HEK293 (cell line): Measurements from ENCODE around the gene TNFRSF13B.
A peak's percentile ranks its signal among the peaks of the same experiment; 100 is the strongest.

Experiments
- CTCF ChIA-PET: fragments of 350-600 bp; formaldehyde crosslinking; extraction: SDS; loops from one replicate; lab custom pipeline; 2021; ENCODE audit warnings: antibody characterized with exemption; lab: Yijun Ruan, JAX
- POLR2A ChIA-PET: fragments of 300-600 bp; formaldehyde crosslinking; extraction: SDS; loops from one replicate; lab custom pipeline; 2020; ENCODE audit warnings: antibody characterized with exemption, inconsistent platforms; lab: Yijun Ruan, JAX
- H3K27ac ChIP-seq: fragments of 200-500 bp; sonication (Bioruptor generic); 2 replicates; pipeline ENCODE4 v1.5.1; 2014; ENCODE audit warnings: low read depth, low read length, control low read depth, inconsistent platforms; ENCODE audit errors: extremely low read depth
- H3K36me3 ChIP-seq, 2 experiments: fragments of 200-500 bp in 1 of 2; sonication (Bioruptor generic) in 1 of 2; 1 replicate in 1 of 2; 2 replicates in 1 of 2; pipeline ENCODE4 v1.5.1; 2014 to 2017; ENCODE audit warnings: inconsistent platforms in 2 of 2, low read length in 2 of 2; ENCODE audit not compliant: control insufficient read depth in 2 of 2, insufficient read depth in 1 of 2
- H3K4me1 ChIP-seq: fragments of 200-500 bp; sonication (Bioruptor generic); 2 replicates; pipeline ENCODE4 v1.5.1; 2014; ENCODE audit warnings: mild to moderate bottlenecking, low read length, inconsistent platforms; ENCODE audit not compliant: control insufficient read depth, insufficient read depth
- H3K4me3 ChIP-seq: 2 replicates; pipeline ENCODE4 v1.5.1; 2011; ENCODE audit warnings: low read depth, mild to moderate bottlenecking, control low read depth, low read length, moderate library complexity
- H3K9me3 ChIP-seq: fragments of 200-500 bp; sonication (Bioruptor generic); 2 replicates; pipeline ENCODE4 v1.5.1; 2014; ENCODE audit warnings: low read depth, low read length, inconsistent platforms; ENCODE audit not compliant: control insufficient read depth, insufficient read depth
- GFI1B ChIP-seq: fragments of 450-650 bp; formaldehyde crosslinking; IDR thresholded peaks from 2 replicates; pipeline ENCODE4 v1.5.1; 2016; ENCODE audit warnings: missing biosample characterization, missing genetic modification characterization
- GLI2 ChIP-seq: fragments of 450-650 bp; formaldehyde crosslinking; IDR thresholded peaks from 2 replicates; pipeline ENCODE4; 2017; ENCODE audit warnings: missing biosample characterization, missing genetic modification characterization, low read depth, borderline replicate concordance
- GLIS2 ChIP-seq: fragments of 450-650 bp; formaldehyde crosslinking; IDR thresholded peaks from 2 replicates; pipeline ENCODE4 v1.5.1; 2016; ENCODE audit warnings: missing biosample characterization, missing genetic modification characterization
- PRDM1 ChIP-seq: fragments of 450-650 bp; formaldehyde crosslinking; IDR thresholded peaks from 2 replicates; pipeline ENCODE4; 2016; ENCODE audit warnings: missing biosample characterization, missing genetic modification characterization
- ZEB2 ChIP-seq: fragments of 450-650 bp; formaldehyde crosslinking; IDR thresholded peaks from 2 replicates; pipeline ENCODE4 v1.5.1; 2016; ENCODE audit warnings: missing biosample characterization, missing genetic modification characterization
- ZIC2 ChIP-seq: fragments of 450-650 bp; formaldehyde crosslinking; IDR thresholded peaks from 2 replicates; pipeline ENCODE4 v1.5.1; 2016; ENCODE audit warnings: missing biosample characterization, missing genetic modification characterization
- ZNF114 ChIP-seq: fragments of 450-650 bp; formaldehyde crosslinking; IDR thresholded peaks from 2 replicates; pipeline ENCODE4 v1.5.0; 2017; ENCODE audit warnings: missing biosample characterization, missing genetic modification characterization
- ZNF132 ChIP-seq: fragments of 450-650 bp; formaldehyde crosslinking; IDR thresholded peaks from 2 replicates; pipeline ENCODE4 v1.5.1; 2017; ENCODE audit warnings: missing biosample characterization, missing genetic modification characterization, borderline replicate concordance
- ZNF138 ChIP-seq: fragments of 450-650 bp; formaldehyde crosslinking; IDR thresholded peaks from 2 replicates; pipeline ENCODE4 v1.5.1; 2016; ENCODE audit warnings: missing biosample characterization, missing genetic modification characterization, borderline replicate concordance
- ZNF140 ChIP-seq: fragments of 450-650 bp; formaldehyde crosslinking; IDR thresholded peaks from 2 replicates; pipeline ENCODE4 v1.5.1; 2016; ENCODE audit warnings: missing biosample characterization, missing genetic modification characterization
- ZNF184 ChIP-seq: fragments of 450-650 bp; IDR thresholded peaks from 2 replicates; pipeline ENCODE4 v1.5.1; 2018; ENCODE audit warnings: missing biosample characterization, mild to moderate bottlenecking, missing genetic modification characterization
- ZNF23 ChIP-seq: fragments of 450-650 bp; formaldehyde crosslinking; IDR thresholded peaks from 2 replicates; pipeline ENCODE4 v1.5.1; 2016; ENCODE audit warnings: missing biosample characterization, missing genetic modification characterization, borderline replicate concordance
- ZNF292 ChIP-seq: fragments of 450-650 bp; formaldehyde crosslinking; IDR thresholded peaks from 2 replicates; pipeline ENCODE4 v1.5.1; 2016; ENCODE audit warnings: low read depth, missing biosample characterization, missing genetic modification characterization, borderline replicate concordance
- ZNF350 ChIP-seq: fragments of 450-650 bp; formaldehyde crosslinking; IDR thresholded peaks from 2 replicates; pipeline ENCODE4 v1.5.0; 2017; ENCODE audit warnings: missing biosample characterization, mild to moderate bottlenecking, missing genetic modification characterization
- ZNF488 ChIP-seq: fragments of 450-650 bp; formaldehyde crosslinking; IDR thresholded peaks from 2 replicates; pipeline ENCODE4 v1.5.1; 2016; ENCODE audit warnings: missing biosample characterization, missing genetic modification characterization
- ZNF521 ChIP-seq: fragments of 450-650 bp; formaldehyde crosslinking; IDR thresholded peaks from 2 replicates; pipeline ENCODE4 v1.5.1; 2017; ENCODE audit warnings: missing biosample characterization, mild to moderate bottlenecking, missing genetic modification characterization
- ZNF544 ChIP-seq: fragments of 450-650 bp; formaldehyde crosslinking; IDR thresholded peaks from 2 replicates; pipeline ENCODE4 v1.5.0; 2017; ENCODE audit warnings: missing biosample characterization, missing genetic modification characterization
- ZNF571 ChIP-seq: fragments of 450-650 bp; formaldehyde crosslinking; IDR thresholded peaks from 2 replicates; pipeline ENCODE4 v1.5.0; 2017; ENCODE audit warnings: missing biosample characterization, missing genetic modification characterization
- ZNF621 ChIP-seq: fragments of 450-650 bp; formaldehyde crosslinking; IDR thresholded peaks from 2 replicates; pipeline ENCODE4 v1.5.1; 2017; ENCODE audit warnings: missing biosample characterization, missing genetic modification characterization
- ZNF623 ChIP-seq: fragments of 450-650 bp; formaldehyde crosslinking; IDR thresholded peaks from 2 replicates; pipeline ENCODE4 v1.5.1; 2016; ENCODE audit warnings: missing biosample characterization, missing genetic modification characterization
- ZNF660 ChIP-seq: fragments of 450-650 bp; IDR thresholded peaks from 2 replicates; pipeline ENCODE4 v1.5.1; 2018; ENCODE audit warnings: missing biosample characterization, mild to moderate bottlenecking, missing genetic modification characterization

TNFRSF13B gene

GRCh38 chr17:17020821-17021193 lies 48.9 kb upstream of the TNFRSF13B start:
- Histone ChIP-seq H3K4me3 (no peak overlapping the region), H3K27ac (no peak overlapping the region), H3K9me3 (no peaks in the 10 kb centered on the region), H3K36me3 (no peaks in the 10 kb centered on the region), H3K4me1 (no peaks in the 10 kb centered on the region)
- TF ChIP-seq ZNF350 (tag by site-specific recombination), result no peak
- no peak for TF ChIP-seq ZNF184
- no peak for TF ChIP-seq ZNF660 (tag by site-specific recombination)
- TF ChIP-seq ZNF488 (tag by site-specific recombination), result no peak
- TF ChIP-seq ZNF132 (tag by site-specific recombination), result no peak
- no peak for TF ChIP-seq ZNF292 (tag by site-specific recombination)
- no peak for TF ChIP-seq ZNF544 (tag by site-specific recombination)
- TF ChIP-seq ZEB2 (tag by site-specific recombination), result no peak
- TF ChIP-seq ZNF140, result no peak
- no peak for TF ChIP-seq GLIS2
- TF ChIP-seq ZNF571 (tag by site-specific recombination), result no peak
- TF ChIP-seq GLI2 (tag by site-specific recombination), result no peak
- no peak for TF ChIP-seq ZNF521
- ChIA-PET CTCF (no interaction called here), POLR2A (no interaction called here)

GRCh38 chr17:17019891-17020456 lies 48.1 kb upstream of the TNFRSF13B start:
- TF ChIP-seq ZNF114 (tag by site-specific recombination) (no peak), ZIC2 (tag by site-specific recombination) (peak; percentile 14; the same call in 1 of the 2 replicates), ZNF23 (tag by site-specific recombination) (no peak), ZNF621 (no peak), ZNF138 (tag by site-specific recombination) (no peak)
- no peak overlapping the region for H3K4me3 ChIP-seq
- no peaks in the 10 kb centered on the region for H3K4me1 ChIP-seq
- ChIA-PET POLR2A (no interaction called here), CTCF (no interaction called here)
- no peaks in the 10 kb centered on the region for H3K9me3 ChIP-seq
- H3K27ac ChIP-seq, result no peak overlapping the region
- H3K36me3 ChIP-seq, result no peaks in the 10 kb centered on the region

- no peaks in the 10 kb centered on the region for H3K9me3 ChIP-seq
- H3K4me1 ChIP-seq, result no peaks in the 10 kb centered on the region
- POLR2A ChIA-PET, result no interaction called here
- H3K27ac ChIP-seq, result no peak overlapping the region
- H3K36me3 ChIP-seq, result no peaks in the 10 kb centered on the region
- H3K4me3 ChIP-seq, result no peak overlapping the region
- CTCF ChIA-PET, result no interaction called here
- TF ChIP-seq ZNF521 (no peak), PRDM1 (tag by site-specific recombination) (peak; percentile 52; the same call in 1 of the 2 replicates)
Measured at GRCh38 chr17:17019430-17019762, 47.5 kb upstream of the TNFRSF13B start.

- no peak for TF ChIP-seq GFI1B
- peak; percentile 90 for TF ChIP-seq ZNF623 (tag by site-specific recombination)
- CTCF ChIA-PET, result no interaction called here
Measured at GRCh38 chr17:17018612-17019429, 46.9 kb upstream of the TNFRSF13B start.

More at GRCh38 chr17:17018612-17019429, 46.9 kb upstream of the TNFRSF13B start:
- H3K4me1 ChIP-seq, result no peaks in the 10 kb centered on the region
- H3K27ac ChIP-seq, result no peak overlapping the region
- H3K9me3 ChIP-seq, result no peaks in the 10 kb centered on the region
- no peak overlapping the region for H3K4me3 ChIP-seq
- POLR2A ChIA-PET, result no interaction called here
- no peaks in the 10 kb centered on the region for H3K36me3 ChIP-seq
